DOHH2 (cell line): ENCODE data around the gene RALBP1.

Source experiments
- H3F3A ChIP-seq: fragments of 200-600 bp; sonication (generic), shearing (Covaris generic); 2 replicates; pipeline ENCODE4 v1.6.0; 2016; ENCODE audit warnings: antibody characterized with exemption, mild to moderate bottlenecking; ENCODE audit not compliant: control insufficient read depth, insufficient read depth
- H3K27ac ChIP-seq: fragments of 200-600 bp; sonication (generic); 2 replicates; pipeline ENCODE4 v1.5.1; 2014; ENCODE audit warnings: low read depth, mild to moderate bottlenecking, low read length, moderate library complexity
- H3K27me3 ChIP-seq: fragments of 200-600 bp; sonication (generic); 2 replicates; pipeline ENCODE4 v1.6.1; 2014; ENCODE audit warnings: mild to moderate bottlenecking, low read length, mixed read lengths; ENCODE audit not compliant: control insufficient read depth
- H3K36me3 ChIP-seq: fragments of 200-600 bp; sonication (generic); 2 replicates; pipeline ENCODE4 v1.6.1; 2014; ENCODE audit warnings: mild to moderate bottlenecking, low read length, moderate library complexity, mixed read lengths; ENCODE audit not compliant: control insufficient read depth
- H3K4me1 ChIP-seq: fragments of 200-600 bp; sonication (generic); 2 replicates; pipeline ENCODE4 v1.6.1; 2014; ENCODE audit warnings: mild to moderate bottlenecking, low read length, mixed read lengths; ENCODE audit not compliant: control insufficient read depth
- H3K4me2 ChIP-seq: fragments of 200-600 bp; sonication (generic); 2 replicates; pipeline ENCODE4 v1.6.0; 2014; ENCODE audit warnings: mild to moderate bottlenecking, low read length, moderate library complexity
- H3K4me3 ChIP-seq: fragments of 200-600 bp; sonication (generic); 2 replicates; pipeline ENCODE4 v1.5.1; 2014; ENCODE audit warnings: mild to moderate bottlenecking, low read length, mixed read lengths
- H3K79me2 ChIP-seq: fragments of 200-600 bp; sonication (generic); 2 replicates; pipeline ENCODE4 v1.6.1; 2014; ENCODE audit warnings: mild to moderate bottlenecking, low read length, mixed read lengths; ENCODE audit not compliant: control insufficient read depth
- H3K9me2 ChIP-seq: fragments of 200-600 bp; sonication (generic); replicated peaks from 2 replicates; pipeline ENCODE4 v1.6.1; 2014; ENCODE audit warnings: mild to moderate bottlenecking, low read length, mixed read lengths; ENCODE audit not compliant: control insufficient read depth
- H3K9me3 ChIP-seq: fragments of 200-600 bp; sonication (generic); 2 replicates; pipeline ENCODE4 v1.6.1; 2014; ENCODE audit warnings: antibody characterized with exemption, low read length, mixed read lengths; ENCODE audit not compliant: control insufficient read depth, insufficient read depth
- H4K20me1 ChIP-seq: fragments of 200-600 bp; sonication (generic); 2 replicates; pipeline ENCODE4 v1.6.0; 2014; ENCODE audit warnings: low read depth, mild to moderate bottlenecking, antibody characterized with exemption, low read length, moderate library complexity; ENCODE audit not compliant: control insufficient read depth, insufficient read depth
- EZH2phosphoT487 ChIP-seq: fragments of 200-600 bp; sonication (generic); IDR thresholded peaks from 2 replicates; pipeline ENCODE4 v1.6.1; 2017; ENCODE audit warnings: borderline replicate concordance, mild to moderate bottlenecking, antibody characterized with exemption, low read length, moderate library complexity, mixed read lengths
- TF ChIP-seq, protein P1 (sequence below): fragments of 200-600 bp; sonication (generic); IDR thresholded peaks from one replicate; pipeline ENCODE4 v1.5.1; 2014; ENCODE audit warnings: antibody characterized with exemption, mild to moderate bottlenecking, low read depth, low read length; ENCODE audit not compliant: poor library complexity, severe bottlenecking

The RALBP1 gene

DNA sequence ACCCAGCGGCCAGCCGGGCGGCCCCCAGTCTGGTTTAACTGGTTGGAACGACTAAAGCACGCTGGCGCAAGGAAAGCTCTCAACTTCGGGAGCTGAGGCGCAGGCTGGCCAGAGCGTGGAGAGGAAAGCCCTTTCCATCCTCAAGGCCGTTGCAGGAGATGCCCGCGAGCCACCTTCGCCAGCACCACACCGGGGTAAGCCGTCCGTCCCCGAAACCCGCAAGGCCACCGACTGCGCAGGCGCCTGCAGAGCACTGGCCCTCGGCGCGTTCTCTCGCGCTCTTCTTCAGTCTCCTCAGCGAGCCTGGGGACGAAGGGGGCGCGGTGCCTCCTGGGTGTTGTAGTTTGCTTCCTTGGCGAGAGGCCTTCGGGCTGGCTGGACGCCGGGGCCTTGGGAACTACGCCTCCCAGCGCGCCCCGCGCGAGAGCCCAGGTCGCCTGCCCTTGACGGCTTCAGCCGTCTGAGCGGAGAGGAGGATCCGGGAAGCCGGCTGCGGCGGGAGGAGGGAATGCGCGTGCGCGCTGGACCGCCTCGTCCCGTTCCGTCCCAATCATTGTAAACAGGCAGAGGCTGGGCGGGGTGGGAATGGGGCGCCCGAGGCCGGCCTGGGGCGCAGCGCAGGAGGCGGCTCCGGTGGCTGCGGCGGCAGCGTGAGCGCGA, at the start of gene RALBP1:
RALBP1 (plus strand) TSS at position 531 of the 660 bp plus-strand sequence. CDS start 37,533 bp downstream, outside the sequence.
- TF ChIP-seq, protein P1, sequence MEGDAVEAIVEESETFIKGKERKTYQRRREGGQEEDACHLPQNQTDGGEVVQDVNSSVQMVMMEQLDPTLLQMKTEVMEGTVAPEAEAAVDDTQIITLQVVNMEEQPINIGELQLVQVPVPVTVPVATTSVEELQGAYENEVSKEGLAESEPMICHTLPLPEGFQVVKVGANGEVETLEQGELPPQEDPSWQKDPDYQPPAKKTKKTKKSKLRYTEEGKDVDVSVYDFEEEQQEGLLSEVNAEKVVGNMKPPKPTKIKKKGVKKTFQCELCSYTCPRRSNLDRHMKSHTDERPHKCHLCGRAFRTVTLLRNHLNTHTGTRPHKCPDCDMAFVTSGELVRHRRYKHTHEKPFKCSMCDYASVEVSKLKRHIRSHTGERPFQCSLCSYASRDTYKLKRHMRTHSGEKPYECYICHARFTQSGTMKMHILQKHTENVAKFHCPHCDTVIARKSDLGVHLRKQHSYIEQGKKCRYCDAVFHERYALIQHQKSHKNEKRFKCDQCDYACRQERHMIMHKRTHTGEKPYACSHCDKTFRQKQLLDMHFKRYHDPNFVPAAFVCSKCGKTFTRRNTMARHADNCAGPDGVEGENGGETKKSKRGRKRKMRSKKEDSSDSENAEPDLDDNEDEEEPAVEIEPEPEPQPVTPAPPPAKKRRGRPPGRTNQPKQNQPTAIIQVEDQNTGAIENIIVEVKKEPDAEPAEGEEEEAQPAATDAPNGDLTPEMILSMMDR: peak; percentile 27
- TF ChIP-seq EZH2phosphoT487: no peak
- Histone ChIP-seq H3K4me2 (peak within 1 kb of the TSS; percentile 87), H3K4me1 (peaks cover 18% of the 10 kb centered on the region), H3K36me3 (peaks cover 26% of the 10 kb centered on the region), H3K4me3 (peak within 1 kb of the TSS; percentile 92), H3K79me2 (peaks cover 50% of the 10 kb centered on the region), H3K9me3 (no peaks in the 10 kb centered on the region), H3K27ac (peak within 1 kb of the TSS; percentile 74), H3F3A (no peaks in the 10 kb centered on the region), H3K27me3 (no peaks in the 10 kb centered on the region), H4K20me1 (no peaks in the 10 kb centered on the region), H3K9me2 (no peaks in the 10 kb centered on the region)

DNA sequence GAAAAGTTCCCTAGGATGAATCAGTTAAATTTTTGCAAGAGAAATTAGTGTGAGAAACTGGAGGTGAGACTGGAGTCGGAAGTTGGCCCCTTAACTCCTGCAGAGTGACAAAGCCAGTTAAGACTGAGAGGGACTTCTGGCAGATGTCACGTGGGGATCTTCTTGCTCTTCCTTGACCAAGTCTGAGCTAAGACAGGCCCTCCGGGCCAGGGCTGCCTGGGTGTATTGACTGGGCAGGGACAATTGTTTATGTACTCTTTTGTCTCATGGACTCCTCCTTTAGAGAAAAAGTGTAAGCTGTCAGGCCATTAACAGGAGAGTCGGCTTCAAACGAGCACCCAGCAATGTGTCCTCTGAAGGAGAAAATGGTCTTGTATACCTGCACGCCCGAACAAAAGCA, 48.6 kb upstream of the RALBP1 start:
- H3K4me1 ChIP-seq: no peaks in the 10 kb centered on the region
- no peaks in the 10 kb centered on the region for H3F3A ChIP-seq
- no peaks in the 10 kb centered on the region for H3K9me2 ChIP-seq
- no peaks in the 10 kb centered on the region for H4K20me1 ChIP-seq
- H3K27ac ChIP-seq: no peak overlapping the region
- no peak overlapping the region for H3K4me2 ChIP-seq
- H3K36me3 ChIP-seq: no peaks in the 10 kb centered on the region
- H3K79me2 ChIP-seq: no peaks in the 10 kb centered on the region
- H3K4me3 ChIP-seq: no peak overlapping the region
- peaks cover 4% of the 10 kb centered on the region; the same call in 1 of the 2 replicates for H3K9me3 ChIP-seq
- TF ChIP-seq EZH2phosphoT487: no peak
- TF ChIP-seq, protein P1: no peak
- H3K27me3 ChIP-seq: no peaks in the 10 kb centered on the region

DNA sequence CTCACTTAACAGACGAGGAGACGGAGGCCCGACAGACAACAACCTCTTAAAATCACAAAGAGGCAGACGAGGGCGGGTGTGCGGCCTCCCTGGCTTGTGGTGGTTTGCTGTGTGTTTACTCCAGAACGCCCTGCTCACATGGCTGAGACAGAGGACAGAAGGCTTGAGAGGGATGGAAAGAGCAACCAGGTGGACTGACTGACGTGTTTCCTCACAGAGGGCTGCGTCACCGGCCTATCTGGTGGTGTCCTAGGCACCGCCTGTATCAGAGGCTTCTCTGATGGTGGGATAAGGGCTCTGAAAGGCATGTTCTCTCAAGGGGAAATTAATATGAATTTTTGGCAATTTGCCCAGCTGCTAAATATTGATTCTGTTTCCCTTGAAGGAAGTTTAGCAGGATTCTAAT, 47.0 kb upstream of the RALBP1 start:
- no peak overlapping the region for H3K4me3 ChIP-seq
- no peak overlapping the region for H3K27ac ChIP-seq
- no peaks in the 10 kb centered on the region for H3K9me2 ChIP-seq
- H3F3A ChIP-seq: no peaks in the 10 kb centered on the region
- H3K4me1 ChIP-seq: peaks cover 3% of the 10 kb centered on the region
- H3K36me3 ChIP-seq: no peaks in the 10 kb centered on the region
- H3K4me2 ChIP-seq: no peak overlapping the region
- H3K27me3 ChIP-seq: no peaks in the 10 kb centered on the region
- H3K79me2 ChIP-seq: no peaks in the 10 kb centered on the region
- H3K9me3 ChIP-seq: peaks cover 4% of the 10 kb centered on the region; the same call in 1 of the 2 replicates
- H4K20me1 ChIP-seq: no peaks in the 10 kb centered on the region
- TF ChIP-seq, protein P1: no peak
- no peak for TF ChIP-seq EZH2phosphoT487
